Effector CD4-positive, alpha-beta T cell (primary cell): ENCODE data around the gene C2orf49.
A peak's percentile ranks its signal among the peaks of the same experiment; 100 is the strongest.

ENCODE experiments used
- DNase-seq: peaks from one replicate; pipeline ENCODE4 v3.0.0-alpha.2; 2020

C2orf49 gene

GRCh38 chr2:105384216-105384615, 46.9 kb downstream of the C2orf49 start:
- no peak for DNase-seq

- no peak for DNase-seq
Measured at GRCh38 chr2:105384861-105385260, 47.5 kb downstream of the C2orf49 start.

GRCh38 chr2:105385731-105386540, 48.6 kb downstream of the C2orf49 start:
- no peak for DNase-seq

- DNase-seq: no peak
Measured at GRCh38 chr2:105387225-105387624, 49.9 kb downstream of the C2orf49 start.

GRCh38 chr2:105388971-105389381, 51.6 kb downstream of the C2orf49 start:
- DNase-seq: no peak

- no peak for DNase-seq
Measured at GRCh38 chr2:105390454-105390853, 53.1 kb downstream of the C2orf49 start.

GRCh38 chr2:105391058-105391627, 53.8 kb downstream of the C2orf49 start:
- DNase-seq: no peak

- no peak for DNase-seq
Measured at GRCh38 chr2:105391763-105392662, 54.7 kb downstream of the C2orf49 start.

- DNase-seq: no peak
Measured at GRCh38 chr2:105393373-105394055, 56.2 kb downstream of the C2orf49 start.

- no peak for DNase-seq
Measured at GRCh38 chr2:105394951-105395611, 57.7 kb downstream of the C2orf49 start.

GRCh38 chr2:105395691-105396090, 58.4 kb downstream of the C2orf49 start:
- DNase-seq: no peak

GRCh38 chr2:105396254-105397024, 59.1 kb downstream of the C2orf49 start:
- no peak for DNase-seq

- DNase-seq: no peak
Measured at GRCh38 chr2:105397025-105397722, 59.8 kb downstream of the C2orf49 start.

- no peak for DNase-seq
Measured at GRCh38 chr2:105397953-105398335, 60.6 kb downstream of the C2orf49 start.

GRCh38 chr2:105398336-105399206, 61.2 kb downstream of the C2orf49 start, which contains the start of gene FHL2:
Gene FHL2, minus strand, starts transcription at chr2:105399051. Its CDS starts 12,535 bp downstream, at chr2:105386516.
- DNase-seq: peak; percentile 45
